ENCODE measurements around the gene KDM3A.
"Not testable (repeated sequence)": the region's sequence is repeated elsewhere in the genome, so short reads cannot be mapped to it uniquely, and the experiment has no call there.

Gene KDM3A

DNA sequence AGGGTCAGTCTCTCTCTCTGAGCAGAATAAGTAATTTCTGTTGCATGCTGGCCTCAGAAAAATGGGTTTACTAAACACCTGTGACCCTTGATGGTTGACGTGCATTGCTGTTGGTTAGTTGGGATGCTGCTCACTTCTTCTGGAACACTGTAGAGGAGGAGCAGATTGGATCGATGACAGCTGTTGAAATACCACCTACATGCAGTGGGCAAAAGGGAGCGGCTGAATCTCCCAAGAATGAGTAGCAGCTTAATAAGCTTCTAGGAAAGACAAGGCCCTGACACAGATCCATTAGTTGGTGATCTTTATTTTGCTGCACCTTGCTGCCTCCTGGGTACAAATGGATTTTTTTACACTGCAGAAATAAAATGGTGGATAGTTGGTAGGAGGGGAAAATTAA lies 43.2 kb downstream of the KDM3A start:
- DNase-seq: no peak

DNA sequence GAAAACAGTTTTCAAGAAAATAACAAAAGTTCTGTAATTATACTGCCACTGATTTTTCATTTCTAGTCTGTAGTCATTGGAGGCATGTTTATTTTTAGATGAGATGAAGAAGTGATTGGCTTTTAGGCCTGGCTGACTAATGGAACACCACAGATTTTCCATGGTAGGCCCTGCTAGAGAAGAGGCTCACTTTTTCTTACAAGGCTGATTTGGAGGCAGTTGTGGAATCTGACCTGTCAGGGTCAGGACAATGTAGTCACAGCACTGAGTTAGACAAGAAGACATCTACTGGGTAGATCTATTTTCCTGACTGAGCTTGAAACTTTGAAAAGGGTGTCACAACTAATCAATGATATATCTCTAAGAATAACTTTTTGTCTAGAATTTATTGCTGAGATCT lies 43.9 kb downstream of the KDM3A start:
- no peak for DNase-seq

- no peak for DNase-seq
These were observed 44.6 kb downstream of the KDM3A start for GRCh38 chr2:86485802-86486201.

- DNase-seq: no peak
These were observed 45.9 kb downstream of the KDM3A start for GRCh38 chr2:86487062-86487461.

GRCh38 chr2:86488561-86489250 lies 47.5 kb downstream of the KDM3A start:
- no peak for DNase-seq

- no peak for DNase-seq
These were observed 48.4 kb downstream of the KDM3A start for GRCh38 chr2:86489542-86489941.

GRCh38 chr2:86490245-86490644 lies 49.1 kb downstream of the KDM3A start:
- DNase-seq: no peak

DNA sequence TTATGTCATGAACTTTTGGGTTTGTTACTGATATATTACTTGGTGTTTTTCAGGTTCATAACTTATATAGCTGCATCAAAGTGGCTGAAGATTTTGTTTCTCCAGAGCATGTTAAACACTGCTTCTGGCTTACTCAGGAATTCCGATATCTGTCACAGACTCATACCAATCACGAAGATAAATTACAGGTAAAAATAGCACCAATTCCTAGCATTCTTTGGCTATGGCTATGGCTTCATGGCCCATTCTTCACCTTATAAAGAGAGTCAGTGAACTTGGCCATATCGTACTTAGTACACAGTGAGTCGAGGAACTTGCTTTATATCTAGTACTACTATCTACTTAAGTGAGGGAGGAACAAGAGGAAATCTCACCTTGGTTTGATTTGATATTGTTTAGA lies 49.9 kb downstream of the KDM3A start:
- no peak for DNase-seq

DNA sequence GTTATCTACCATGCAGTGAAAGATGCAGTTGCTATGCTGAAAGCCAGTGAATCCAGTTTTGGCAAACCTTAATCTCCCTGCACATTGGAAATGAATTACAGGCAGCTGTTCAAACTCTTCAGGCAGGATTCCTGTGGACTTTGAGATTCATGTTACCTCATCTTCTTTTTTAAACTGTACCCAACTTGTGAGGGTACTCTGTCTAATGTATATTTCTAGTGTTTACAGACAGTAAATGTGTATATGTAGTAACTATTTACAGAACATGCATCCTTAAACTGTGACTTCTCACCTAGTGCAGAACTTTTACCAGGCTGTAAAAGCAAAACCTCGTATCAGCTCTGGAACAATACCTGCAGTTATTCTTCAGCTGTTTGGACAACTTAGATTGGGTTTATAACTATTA lies 50.9 kb downstream of the KDM3A start:
- peak; percentile 8 to 38 for DNase-seq

- DNase-seq: not testable (repeated sequence)
These were observed 55.2 kb downstream of the KDM3A start for GRCh38 chr2:86496391-86496790.

GRCh38 chr2:86498468-86499260 lies 57.5 kb downstream of the KDM3A start:
- no peak for DNase-seq

- DNase-seq: no peak
These were observed 58.2 kb downstream of the KDM3A start for GRCh38 chr2:86499326-86499725.

DNA sequence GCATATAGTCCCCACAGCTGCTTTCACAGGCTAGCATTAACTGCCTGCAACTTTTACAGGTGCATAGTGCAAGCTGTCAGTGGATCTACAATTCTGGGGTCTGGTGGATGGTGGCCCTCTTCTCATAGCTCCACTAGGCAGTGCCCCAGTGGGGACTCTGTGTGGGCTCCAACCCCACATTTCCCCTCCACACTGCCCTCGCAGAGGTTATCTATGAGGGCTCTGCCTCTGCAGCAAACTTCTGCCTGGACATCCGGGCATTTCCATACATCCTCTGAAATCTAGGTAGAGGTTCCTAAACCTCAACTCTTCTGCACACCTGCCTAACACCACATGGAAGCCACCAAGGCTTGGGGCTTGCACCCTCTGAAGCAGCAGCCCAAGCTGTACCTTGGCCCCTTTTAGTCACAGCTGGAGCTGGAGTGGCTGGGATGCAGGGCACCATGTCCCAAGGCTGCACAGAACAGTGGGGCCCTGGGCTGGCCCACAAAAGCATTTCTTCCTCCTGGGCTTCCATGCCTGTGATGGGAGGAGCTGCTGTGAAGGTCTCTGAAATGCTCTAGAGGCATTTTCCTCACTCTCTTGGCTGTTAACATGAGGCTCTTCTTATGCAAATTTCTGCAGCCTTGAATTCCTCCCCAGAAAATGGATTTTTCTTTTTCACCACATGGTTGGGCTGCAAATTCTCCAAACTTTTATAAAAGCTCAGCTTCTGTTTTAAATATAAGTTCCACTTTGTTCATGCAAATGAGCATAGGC lies 59.3 kb downstream of the KDM3A start:
- no peak for DNase-seq

GRCh38 chr2:86507600-86507999 lies 66.4 kb downstream of the KDM3A start:
- DNase-seq: no peak

DNA sequence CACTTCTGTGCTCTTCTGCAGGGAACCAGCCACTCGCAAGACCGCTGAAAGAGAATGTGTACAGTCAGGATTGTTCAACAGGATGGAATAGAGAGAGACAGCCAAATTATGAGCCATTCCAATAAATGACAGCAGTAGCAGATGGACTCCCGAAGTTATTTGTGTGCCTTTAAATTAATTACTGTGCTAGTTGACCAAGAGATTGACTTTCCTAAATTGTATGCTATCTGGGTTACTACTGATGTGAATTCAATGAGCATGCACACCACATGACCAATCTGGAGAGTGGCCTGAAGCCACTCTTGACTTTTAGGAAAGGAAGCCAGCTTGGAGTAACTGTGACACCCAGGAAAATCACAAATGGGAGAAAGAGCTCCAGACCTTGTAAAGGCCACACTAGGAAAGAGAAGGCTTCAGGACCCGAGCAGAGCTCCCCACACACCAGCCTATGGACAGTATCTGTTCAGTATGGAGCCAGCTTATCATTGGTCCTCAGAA lies 69.3 kb downstream of the KDM3A start:
- DNase-seq: no peak

GRCh38 chr2:86512034-86512433 lies 70.9 kb downstream of the KDM3A start:
- no peak for DNase-seq

DNA sequence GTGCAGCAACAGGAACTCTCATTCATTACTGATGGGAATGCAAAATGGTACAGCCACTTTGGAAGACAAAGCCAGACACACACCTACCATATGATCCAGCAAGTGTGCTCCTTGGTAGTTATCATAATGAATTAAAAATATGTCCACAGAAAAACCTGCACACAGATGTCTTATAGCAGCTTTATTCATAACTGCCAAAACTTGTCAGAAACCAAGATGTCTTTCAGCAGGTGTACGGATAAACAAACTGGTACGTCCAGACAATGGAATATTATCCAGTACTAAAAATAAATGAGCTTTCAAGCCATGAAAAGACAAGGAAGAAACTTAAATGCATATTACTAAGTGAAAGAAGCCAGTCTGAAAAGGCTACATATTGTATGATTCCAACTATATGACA lies 71.7 kb downstream of the KDM3A start:
- no peak for DNase-seq

- DNase-seq: no peak
These were observed 72.9 kb downstream of the KDM3A start for GRCh38 chr2:86513948-86514660.

DNA sequence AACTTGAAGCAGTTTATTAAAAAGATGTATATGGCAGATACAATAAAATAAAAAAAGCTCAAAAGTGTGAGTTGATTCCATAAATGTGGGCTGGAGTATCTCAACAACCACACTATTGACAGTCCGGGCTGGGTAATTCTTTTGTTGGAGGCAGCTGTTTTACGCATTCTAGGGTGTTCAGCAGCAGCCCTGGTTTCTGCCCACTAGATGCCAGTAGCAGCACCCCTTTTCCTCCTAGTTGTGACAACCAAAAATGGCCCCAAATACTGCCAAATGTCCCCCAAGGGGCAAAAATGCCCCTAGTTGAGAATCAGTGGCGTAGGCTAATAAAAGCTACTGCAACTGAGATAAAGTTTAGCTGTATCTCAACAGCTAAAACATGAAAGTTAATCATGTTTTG lies 77.3 kb downstream of the KDM3A start:
- no peak for DNase-seq

DNA sequence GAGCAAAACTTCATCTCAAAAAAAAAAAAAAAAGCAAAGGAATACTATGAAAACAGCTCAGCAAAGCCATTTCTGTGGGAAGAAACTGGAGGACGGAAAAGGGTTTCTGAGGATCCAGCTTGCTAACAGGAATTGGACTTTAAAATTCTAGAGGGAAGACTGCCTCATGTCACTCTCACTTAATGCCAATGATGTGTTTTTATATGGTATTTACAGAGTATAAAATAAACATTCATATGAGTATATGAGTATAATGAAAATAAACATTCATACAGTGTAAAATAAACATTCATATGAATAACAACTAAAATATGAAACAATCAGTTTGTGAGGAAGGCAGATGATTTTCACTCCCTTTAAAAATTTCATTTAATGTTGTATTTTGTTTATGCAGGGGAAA lies 78.2 kb downstream of the KDM3A start:
- DNase-seq: no peak

GRCh38 chr2:86520153-86520552 lies 79.0 kb downstream of the KDM3A start:
- DNase-seq: no peak

GRCh38 chr2:86521922-86522321 lies 80.8 kb downstream of the KDM3A start:
- no peak for DNase-seq

GRCh38 chr2:86522711-86523110 lies 81.5 kb downstream of the KDM3A start:
- no peak for DNase-seq
